HG02840 (cell line): ENCODE results near the gene PAXIP1.

Source experiments
- ATAC-seq: cut with Tn5 transposase; IDR thresholded peaks from one replicate; pipeline ENCODE4 v1.9.1; 2021; ENCODE audit warnings: mild to moderate bottlenecking, moderate library complexity, moderate number of reproducible peaks; ENCODE audit not compliant: unreplicated experiment, low FRiP score

Gene PAXIP1

GRCh38 chr7:154997840-154998370 lies 5.0 kb downstream of the PAXIP1 start:
- ATAC-seq = no peak

GRCh38 chr7:154996756-154997155 lies 6.2 kb downstream of the PAXIP1 start:
- no peak for ATAC-seq

- ATAC-seq = no peak
These were observed 6.8 kb downstream of the PAXIP1 start for GRCh38 chr7:154996101-154996500.

- ATAC-seq = no peak
These were observed 7.9 kb downstream of the PAXIP1 start for GRCh38 chr7:154994996-154995395.

- no peak for ATAC-seq
These were observed 11.9 kb downstream of the PAXIP1 start for GRCh38 chr7:154990964-154991540.

GRCh38 chr7:154987571-154987970 lies 15.4 kb downstream of the PAXIP1 start:
- ATAC-seq = no peak

- no peak for ATAC-seq
These were observed 16.6 kb downstream of the PAXIP1 start for GRCh38 chr7:154986200-154986945.

- no peak for ATAC-seq
These were observed 17.7 kb downstream of the PAXIP1 start for GRCh38 chr7:154985230-154985629.

GRCh38 chr7:154984601-154985188 lies 18.2 kb downstream of the PAXIP1 start:
- ATAC-seq = no peak

- no peak for ATAC-seq
These were observed 24.9 kb downstream of the PAXIP1 start for GRCh38 chr7:154978017-154978416.

- ATAC-seq = no peak
These were observed 25.7 kb downstream of the PAXIP1 start for GRCh38 chr7:154977250-154977649.

GRCh38 chr7:154976844-154977243 lies 26.1 kb downstream of the PAXIP1 start:
- no peak for ATAC-seq

- no peak for ATAC-seq
These were observed 26.9 kb downstream of the PAXIP1 start for GRCh38 chr7:154975984-154976383.

GRCh38 chr7:154973381-154973780 lies 29.5 kb downstream of the PAXIP1 start:
- no peak for ATAC-seq

GRCh38 chr7:154968336-154969001 lies 34.5 kb downstream of the PAXIP1 start:
- no peak for ATAC-seq

- ATAC-seq = no peak
These were observed 35.4 kb downstream of the PAXIP1 start for GRCh38 chr7:154967401-154967955.

GRCh38 chr7:154965014-154965413 lies 37.9 kb downstream of the PAXIP1 start:
- ATAC-seq = no peak

- ATAC-seq = no peak
These were observed 42.7 kb downstream of the PAXIP1 start for GRCh38 chr7:154960063-154960790.

- ATAC-seq = no peak
These were observed 46.5 kb downstream of the PAXIP1 start for GRCh38 chr7:154956427-154956826.

GRCh38 chr7:154953006-154953684 lies 49.8 kb downstream of the PAXIP1 start:
- no peak for ATAC-seq
